Activated naive CD4-positive, alpha-beta T cell (primary cell): ENCODE measurements around the gene THSD1.
"Not testable (repeated sequence)": the region's sequence is repeated elsewhere in the genome, so short reads cannot be mapped to it uniquely, and the experiment has no call there.

Experiments used
- DNase-seq, 4 experiments: peaks; one replicate each; lab custom pipeline; 2025; lab: John Stamatoyannopoulos, UW

The THSD1 gene

DNA sequence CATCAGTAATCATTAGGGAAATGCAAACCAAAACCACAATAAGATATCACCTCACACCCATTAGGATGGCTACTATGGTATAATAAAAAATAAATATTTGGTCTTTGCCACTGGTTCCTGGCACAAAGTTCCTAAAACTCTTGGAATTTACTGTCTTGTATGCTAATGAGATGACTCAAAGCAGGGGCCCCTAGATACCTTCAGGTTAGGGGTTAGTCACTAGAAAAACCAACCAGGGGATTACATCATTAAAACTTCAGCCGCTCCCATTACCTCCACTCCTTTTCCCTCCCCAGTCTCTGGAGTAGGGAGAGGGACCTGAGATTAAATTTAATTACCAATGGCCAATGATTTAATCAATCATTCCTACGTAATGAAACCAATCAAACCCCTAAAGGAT, 49.6 kb downstream of the THSD1 start:
- DNase-seq = no peak

- DNase-seq = no peak
Measured at GRCh38 chr13:52353193-52353592, 52.8 kb downstream of the THSD1 start.

DNA sequence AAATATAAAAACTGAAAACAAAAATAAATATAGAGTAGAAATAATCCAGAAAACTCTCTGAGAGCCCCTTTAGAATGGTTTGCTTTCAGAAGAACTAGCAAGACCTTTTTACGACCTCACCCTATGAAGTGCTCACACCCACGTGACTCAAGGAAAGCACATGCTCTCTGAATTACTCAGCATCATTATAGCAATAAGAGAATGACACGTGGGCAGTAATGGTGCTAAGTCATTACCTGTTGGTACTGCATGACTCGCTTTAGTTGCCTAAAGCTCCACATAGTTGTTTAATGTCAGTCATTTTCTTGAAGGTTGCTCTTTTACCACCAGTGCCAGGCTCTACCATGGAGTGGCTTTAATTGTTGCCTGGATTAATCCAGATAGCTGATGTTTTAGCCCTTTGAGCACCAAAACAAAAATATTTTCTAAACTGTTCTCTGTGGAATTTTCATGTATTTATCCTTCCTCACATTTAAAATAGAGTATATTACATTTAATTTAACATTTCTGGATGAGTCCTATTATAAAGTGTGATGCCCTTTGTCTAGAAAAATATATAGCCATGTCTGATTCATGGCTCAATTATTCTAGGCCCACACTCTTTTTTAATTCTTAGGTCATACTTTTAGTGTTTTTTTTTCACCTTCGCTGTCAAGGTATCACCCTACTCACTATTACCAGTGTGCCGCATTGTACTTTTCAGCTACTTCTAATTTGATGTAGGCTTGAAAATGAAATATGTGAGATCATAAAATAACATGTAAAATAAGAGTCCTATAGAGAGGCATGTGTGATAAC, 56.8 kb downstream of the THSD1 start:
- no peak for DNase-seq

- no peak for DNase-seq
Measured at GRCh38 chr13:52348071-52348470, 57.9 kb downstream of the THSD1 start.

DNA sequence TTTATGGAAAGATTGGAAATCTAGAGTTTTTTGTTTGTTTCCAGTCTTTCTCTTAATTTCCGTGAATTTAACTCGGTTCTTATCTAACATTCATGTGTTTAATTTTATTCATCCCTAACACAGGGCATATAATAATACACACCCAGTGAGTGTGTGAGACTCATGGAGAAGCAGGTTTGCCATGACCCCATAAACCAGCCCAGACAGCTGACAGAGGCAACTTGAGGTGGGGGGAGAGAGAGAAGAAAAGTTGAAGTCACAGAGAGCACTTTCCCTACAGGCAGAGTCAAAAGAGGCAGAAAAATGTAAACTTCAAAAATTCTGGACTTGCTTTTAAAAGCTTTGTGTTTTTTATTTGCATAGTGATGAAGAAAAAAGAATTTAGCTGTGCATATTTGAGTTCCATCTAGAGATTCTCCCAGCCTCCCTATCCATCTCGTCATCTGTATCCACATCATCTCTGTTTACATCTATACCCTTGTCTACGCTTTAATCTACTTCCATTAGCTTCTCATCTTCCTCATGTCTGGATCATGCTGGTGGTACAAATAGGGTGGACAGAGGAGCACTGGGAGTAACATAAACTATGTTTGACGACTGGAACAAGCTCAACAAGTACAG, 60.2 kb downstream of the THSD1 start:
- DNase-seq = no peak

GRCh38 chr13:52345048-52345447, 60.9 kb downstream of the THSD1 start:
- no peak for DNase-seq

DNA sequence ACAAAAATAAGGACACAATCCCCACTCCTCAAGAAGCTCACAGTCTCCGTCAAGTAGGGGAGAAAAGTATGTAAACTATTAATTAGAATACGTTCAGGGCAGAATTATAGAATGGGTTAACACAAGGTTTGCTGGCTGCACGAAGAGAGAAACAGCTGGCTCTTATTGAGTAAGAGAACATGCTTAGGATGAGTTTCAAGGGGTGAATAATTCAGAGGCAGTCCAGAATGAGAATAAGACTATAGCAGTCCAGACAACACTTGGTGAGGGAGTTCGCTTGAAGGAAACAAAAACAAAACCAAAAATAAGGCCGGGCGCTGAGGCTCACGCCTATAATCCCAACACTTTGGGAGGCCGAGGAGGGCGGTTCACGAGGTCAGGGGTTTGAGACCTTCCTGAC, 61.9 kb downstream of the THSD1 start:
- DNase-seq = no peak

- DNase-seq = not testable (repeated sequence)
Measured at GRCh38 chr13:52342203-52342602, 63.8 kb downstream of the THSD1 start.

GRCh38 chr13:52337828-52338455, 68.0 kb downstream of the THSD1 start:
- not testable (repeated sequence) for DNase-seq

- not testable (repeated sequence) for DNase-seq
Measured at GRCh38 chr13:52334107-52334506, 71.9 kb downstream of the THSD1 start.

GRCh38 chr13:52331844-52332243, 74.1 kb downstream of the THSD1 start:
- not testable (repeated sequence) for DNase-seq
